ENCODE data around the gene CASP5.
A peak's percentile ranks its signal among the peaks of the same experiment; 100 is the strongest.
"Not testable (repeated sequence)": the region's sequence is repeated elsewhere in the genome, so short reads cannot be mapped to it uniquely, and the experiment has no call there.

The CASP5 gene

DNA sequence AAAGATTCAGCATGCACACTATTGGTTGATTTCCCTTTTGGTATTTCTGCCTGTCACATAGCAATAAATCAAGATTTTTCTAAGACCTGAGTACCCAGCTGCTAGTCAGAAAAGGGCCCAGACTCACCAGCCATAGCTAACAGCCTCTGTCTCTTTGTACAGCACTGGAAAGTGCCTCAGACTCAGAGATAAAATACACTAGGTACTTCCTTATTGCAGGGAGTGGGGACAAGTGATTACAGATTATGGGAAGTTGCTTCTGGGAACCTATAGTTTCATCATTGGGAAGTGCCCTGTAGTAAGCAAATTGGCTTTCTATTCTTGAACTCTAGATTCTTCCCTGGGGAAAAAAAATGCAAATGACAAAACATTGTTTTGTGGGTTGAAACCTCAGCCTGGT lies at the start of gene CASP5:
Gene CASP5 (minus strand): TSS at position 166 of the 400 bp plus-strand sequence. CDS start 32 bp downstream, at position 134.
- DNase-seq, result no peak

- not testable (repeated sequence) for DNase-seq
Observed at GRCh38 chr11:105072080-105072479, 49.1 kb upstream of the CASP5 start.

DNA sequence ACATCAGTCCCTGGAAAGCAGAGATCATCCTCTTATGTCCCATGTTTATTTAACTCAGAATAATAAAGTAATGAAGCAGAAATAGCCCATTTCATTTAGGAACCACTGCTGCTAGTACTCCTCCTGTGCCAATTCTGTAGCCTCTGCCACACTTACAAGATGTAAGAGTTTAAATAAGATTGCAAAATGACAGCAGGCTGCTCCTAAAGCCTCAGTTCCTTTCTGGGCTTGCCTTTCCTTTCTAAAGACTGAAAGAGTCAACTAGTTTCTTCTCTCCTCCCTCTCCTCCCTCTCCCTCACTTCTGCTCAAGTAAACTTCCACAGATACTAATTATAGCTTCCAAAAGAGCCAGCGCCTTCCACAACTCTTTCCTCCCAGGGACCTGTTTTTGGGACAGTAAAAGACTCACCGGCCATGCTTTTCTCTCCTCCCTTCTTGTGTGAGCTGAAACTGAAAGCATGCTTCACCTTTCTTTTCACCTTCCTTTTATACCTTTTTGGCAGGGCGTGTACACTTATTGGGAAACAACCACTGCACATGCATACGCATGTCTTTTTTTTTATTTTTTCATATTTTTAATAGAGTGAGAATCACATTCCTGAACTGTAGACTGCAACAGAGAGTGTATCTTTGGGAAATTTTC lies 48.2 kb upstream of the CASP5 start:
- peak; percentile 9 for DNase-seq

DNA sequence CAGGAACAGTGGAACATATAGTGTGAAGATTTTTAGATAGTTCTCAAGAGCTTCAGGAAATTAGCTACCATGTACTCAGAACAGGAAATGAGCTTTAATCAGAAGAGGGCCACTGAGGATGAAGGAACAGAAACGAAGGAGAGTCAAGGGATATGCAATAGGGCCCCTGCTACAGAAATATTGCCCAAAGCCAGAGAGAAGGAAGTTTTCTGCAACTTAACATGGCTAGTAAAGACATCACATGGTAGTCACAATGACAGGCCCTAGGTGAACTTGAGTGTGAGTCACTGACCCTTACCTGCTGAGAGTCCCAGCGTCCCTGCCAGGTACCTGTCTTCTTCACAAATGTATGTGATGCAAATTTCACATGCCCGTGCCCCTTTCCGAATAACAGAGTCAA lies 47.3 kb upstream of the CASP5 start:
- peak; percentile 2 for DNase-seq

DNA sequence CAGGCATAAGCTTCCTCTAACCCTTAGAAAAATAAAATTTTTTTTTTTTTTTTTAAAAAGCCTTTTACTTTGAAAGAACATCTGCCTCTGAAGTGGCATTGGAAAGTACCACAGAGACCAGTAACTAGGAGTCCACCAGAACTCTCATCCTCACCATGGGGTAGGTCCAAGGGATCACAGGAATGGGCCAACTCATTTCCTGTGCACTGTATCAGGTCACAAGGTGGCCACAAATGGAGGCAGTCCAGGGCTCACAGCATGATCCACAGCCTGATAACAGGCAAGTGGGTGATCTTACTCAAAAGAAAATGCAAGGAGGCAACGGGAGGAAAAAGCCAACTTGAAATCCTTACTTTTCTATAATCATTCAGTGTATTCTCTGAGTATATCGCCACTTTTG lies 46.8 kb upstream of the CASP5 start:
- not testable (repeated sequence) for DNase-seq

GRCh38 chr11:105063245-105063941 lies 40.4 kb upstream of the CASP5 start:
- DNase-seq, result not testable (repeated sequence)

- DNase-seq, result no peak
Observed at GRCh38 chr11:105057432-105057831, 34.5 kb upstream of the CASP5 start.

DNA sequence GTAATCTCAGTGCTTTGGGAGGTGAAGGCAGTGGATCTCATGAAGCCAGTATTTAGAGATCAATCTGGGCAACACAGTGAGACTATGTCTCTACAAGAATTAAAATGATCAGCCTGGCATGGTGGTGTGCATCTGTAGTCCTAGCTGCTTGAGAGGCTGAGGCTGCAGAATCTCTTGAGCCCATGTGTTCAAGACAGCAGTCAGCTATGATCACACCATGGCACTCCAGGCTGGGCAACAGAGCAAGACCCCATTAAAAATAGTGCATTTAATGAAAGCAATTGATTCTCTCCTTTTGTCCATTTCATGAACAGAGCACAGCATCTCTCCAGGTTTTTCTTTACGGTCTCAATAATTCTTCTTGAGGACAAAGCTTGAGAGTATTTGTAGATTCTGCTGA lies 33.5 kb upstream of the CASP5 start:
- no peak for DNase-seq

DNA sequence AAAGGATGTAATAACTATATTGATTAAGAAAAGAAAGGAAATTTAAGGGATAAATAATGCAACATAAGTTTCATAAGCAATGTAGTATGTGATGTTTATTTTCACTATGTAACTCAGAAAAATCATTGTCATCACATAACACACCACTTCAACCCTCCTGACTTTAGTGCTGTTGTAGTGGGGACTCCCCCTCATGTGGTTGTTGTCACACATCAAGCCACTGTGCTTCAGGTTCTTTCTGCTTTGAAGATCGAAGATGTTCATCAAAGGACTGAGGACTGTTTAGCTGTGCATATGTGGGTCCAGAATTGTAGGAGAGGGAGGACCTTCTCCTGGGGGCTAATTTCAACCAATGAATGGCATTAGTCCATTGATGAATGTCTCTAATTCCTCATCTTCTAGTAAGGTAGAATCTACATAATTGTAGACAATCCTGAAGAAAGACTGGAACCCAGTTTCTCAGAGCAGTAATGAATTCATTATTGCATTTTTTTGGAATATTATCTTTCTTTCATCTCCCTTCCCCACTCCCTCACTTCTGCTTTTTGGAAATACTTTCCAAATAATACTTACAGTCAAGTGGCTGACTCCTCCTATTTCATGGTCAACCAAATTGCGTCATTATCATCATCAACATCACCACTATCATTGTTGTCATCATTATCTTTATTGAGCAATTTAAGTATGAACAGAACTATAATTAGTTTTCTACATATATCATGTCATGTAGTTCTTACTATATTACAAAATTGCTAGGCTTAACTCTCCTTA lies 31.9 kb upstream of the CASP5 start:
- DNase-seq, result no peak

DNA sequence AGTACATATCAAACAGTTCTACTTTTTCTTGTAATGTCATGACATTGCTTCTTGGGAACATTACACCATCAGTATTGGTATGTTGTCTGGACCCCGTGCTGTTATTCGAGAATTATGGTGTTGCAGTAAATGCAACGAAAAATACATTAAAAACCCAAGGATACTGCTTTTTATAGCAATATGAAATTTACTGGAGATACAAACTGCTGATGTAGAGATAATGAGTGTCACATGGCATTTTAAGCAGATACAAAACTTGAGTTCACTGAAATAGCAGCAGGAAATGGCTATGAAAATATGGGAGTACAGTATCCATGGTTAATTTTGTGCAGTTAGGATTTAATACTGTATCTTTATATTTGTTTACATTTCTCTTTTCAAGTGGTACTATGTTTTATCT lies 29.5 kb upstream of the CASP5 start:
- DNase-seq, result no peak

DNA sequence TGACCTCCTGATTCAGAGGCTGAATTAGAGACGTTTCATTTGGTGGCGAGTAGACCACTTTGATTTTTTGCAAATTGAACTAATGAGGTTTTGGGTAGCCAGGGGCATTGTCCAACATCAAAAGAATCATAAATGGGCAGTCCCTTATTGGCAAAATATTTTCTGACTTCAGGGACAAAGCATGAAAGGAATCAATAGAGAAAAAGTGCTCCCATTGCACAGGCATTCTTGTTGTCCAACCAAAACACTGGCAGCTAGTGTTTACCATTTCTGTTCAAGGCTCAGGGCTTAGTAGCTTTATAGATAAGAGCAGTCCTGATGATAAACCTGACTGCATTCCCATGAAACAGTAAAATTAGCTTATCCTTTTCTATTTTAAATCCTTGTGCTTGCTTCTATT lies 28.6 kb upstream of the CASP5 start:
- no peak for DNase-seq

GRCh38 chr11:105049481-105049880 lies 26.5 kb upstream of the CASP5 start:
- no peak for DNase-seq

DNA sequence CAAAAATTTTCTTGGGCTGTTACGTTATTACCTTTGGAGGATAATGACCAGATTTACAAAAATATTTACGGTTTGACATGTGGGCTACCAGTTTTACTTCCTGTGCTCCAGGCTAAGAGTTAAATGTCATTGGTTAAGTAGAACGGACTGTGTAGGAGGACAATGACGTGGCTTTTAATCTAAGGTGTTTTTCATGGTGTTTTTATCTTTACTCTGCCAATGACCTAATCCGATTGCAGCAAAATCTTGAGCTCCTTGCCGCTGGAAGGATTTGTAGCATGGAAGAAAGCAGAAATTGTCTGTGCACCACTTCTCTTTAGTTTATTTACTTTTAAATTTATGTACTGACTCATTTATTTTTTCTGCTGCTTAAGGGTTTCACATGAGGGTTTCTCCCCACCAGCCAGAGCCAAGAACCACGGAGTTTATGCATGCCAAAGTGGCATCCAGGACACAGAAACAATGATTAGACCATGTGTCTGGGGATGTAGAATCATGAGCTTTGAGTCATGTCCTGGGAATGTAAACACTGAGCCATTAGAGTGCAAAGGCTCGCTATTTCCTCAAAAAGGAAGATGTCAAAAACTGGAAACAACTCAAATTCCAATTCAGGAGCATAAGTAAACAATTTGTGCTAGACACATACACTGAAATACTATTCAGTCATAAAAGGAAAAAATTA lies 24.1 kb upstream of the CASP5 start:
- DNase-seq, result no peak

- no peak for DNase-seq
Observed at GRCh38 chr11:105045676-105046296, 22.8 kb upstream of the CASP5 start.

DNA sequence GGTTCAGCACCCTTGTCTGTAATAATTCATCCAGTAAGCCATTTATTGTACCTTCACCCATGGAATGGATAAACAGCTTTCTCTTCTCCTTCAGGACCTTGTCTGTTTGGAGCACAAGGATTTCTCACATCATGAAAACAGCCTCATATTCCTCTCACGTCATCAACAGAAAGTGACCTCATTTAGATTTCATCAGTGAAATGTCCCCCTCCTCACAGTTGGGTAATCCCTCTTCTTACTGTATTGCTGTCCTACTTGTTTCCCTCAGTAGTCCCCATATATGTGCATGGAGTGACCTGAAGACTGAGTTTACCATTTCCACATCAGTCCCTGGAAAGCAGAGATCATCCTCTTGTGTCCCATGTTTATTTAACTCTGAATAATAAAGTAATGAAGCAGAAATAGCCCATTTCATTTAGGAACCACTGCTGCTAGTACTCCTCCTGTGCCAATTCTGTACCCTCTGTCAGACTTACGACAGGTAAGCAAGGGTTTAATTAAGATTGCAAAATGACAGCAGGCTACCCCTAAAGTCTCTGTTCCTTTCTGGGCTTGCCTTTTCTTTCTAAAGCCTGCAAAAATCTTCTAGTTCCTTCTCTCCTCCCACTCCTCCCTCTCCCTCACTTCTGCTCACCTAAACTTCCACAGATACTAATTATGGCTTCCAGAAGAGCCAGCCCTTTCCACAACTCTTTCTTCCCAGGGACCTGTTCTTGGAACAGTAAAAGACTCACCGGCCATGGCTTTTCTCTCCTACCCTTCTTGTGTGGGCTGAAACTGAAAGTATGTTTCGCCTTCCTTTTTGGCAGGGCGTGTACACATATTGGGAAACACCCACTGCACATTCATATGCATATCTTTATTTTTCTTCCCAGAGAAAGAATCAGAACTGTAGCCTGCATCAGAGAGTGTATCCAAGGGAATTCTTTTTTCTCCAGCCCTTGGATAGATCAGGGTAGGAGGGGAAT lies 21.9 kb upstream of the CASP5 start, which contains the start of gene CARD16:
Gene CARD16 (minus strand): TSS at position 779 of the 968 bp plus-strand sequence. CDS start 38 bp downstream, at position 741.
- DNase-seq, result peak; percentile 73

GRCh38 chr11:105042178-105042577 lies 19.2 kb upstream of the CASP5 start:
- DNase-seq, result no peak

DNA sequence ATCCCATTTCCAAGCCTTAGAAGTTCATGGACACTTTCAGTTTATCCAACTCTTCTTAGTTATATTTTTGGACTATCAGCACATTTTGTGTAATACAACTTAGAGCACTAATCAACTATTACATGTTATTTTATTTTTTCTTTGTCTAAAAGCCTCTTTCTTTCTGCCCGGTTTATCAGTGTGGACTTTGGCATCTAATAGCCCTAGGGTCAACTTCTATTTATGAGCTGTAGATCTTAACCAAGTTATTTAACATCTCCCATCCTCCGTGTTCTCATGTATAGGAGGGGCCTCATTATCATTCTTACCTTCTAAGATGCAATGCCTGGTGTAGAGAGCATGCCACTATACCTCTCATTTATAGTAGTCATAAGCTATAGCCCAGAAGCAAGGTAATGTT lies 17.7 kb upstream of the CASP5 start:
- no peak for DNase-seq

DNA sequence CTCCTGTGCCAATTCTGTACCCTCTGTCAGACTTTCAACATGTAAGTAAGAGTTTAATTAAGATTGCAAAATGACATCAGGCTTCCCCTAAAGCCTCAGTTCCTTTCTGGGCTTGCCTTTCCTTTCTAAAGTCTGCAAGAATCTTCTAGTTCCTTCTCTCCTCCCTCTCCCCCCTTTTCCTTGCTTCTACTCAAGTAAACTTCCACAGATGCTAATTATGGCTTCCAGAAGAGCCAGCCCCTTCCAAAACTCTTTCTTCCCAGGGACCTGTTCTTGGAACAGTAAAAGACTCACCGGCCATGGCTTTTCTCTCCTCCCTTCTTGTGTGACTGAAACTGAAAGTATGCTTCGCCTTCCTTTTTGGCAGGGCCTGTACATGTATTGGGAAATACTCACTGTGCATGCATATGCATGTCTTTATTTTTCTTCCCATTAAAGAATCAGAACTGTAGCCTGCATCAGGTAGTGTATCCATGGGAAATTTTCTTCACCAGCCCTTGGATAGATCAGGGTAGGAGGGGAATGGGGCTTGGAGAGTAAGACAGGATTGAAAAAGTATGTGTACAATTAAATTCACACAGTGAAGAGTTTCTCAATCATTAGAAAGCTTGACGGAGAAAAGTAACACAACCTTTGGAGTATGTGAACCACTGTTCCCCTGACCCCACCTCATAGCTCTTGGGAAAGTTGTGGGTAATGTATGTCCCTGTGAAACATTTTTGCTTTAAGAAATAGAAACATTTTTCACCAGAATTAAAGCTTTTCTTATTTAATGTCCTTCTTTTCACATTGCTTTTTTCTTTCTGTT lies 12.0 kb upstream of the CASP5 start, which contains the start of gene CASP1:
Gene CASP1 (minus strand): TSS at position 332 of the 808 bp plus-strand sequence. CDS start 31 bp downstream, at position 301.
- peak; percentile 71 for DNase-seq

GRCh38 chr11:105034388-105034787 lies 11.4 kb upstream of the CASP5 start:
- not testable (repeated sequence) for DNase-seq

GRCh38 chr11:105033781-105034180 lies 10.8 kb upstream of the CASP5 start:
- no peak for DNase-seq

All from activated CD4-positive, alpha-beta T cell treated with anti-CD3 and anti-CD28 coated beads, Interleukin-10, Interleukin-2, amounts not matched to agents 100 ng/mL and 50 ng/mL, durations not matched to agents 16 hours and 8 hours (primary cell).